Lung (tissue), 12 donors: ENCODE results near the gene PRKACB. TPM values are rescaled to one million over a fixed set of nuclear protein-coding genes. Genes with fewer than 3 reads are reported as not detected.

Experiments
- ATAC-seq: fragments of 200-7000 bp; cut with Tn5 transposase; one replicate; pipeline ENCODE4 v1.9.1; 2020; ENCODE audit warnings: moderate number of reproducible peaks; ENCODE audit not compliant: insufficient read depth, low FRiP score
- DNase-seq, 3 donors: peaks; one replicate each; pipeline ENCODE4 v3.0.0-alpha.2; 2013 to 2017
- H3K27ac ChIP-seq, 2 donors: one replicate each; pipeline ENCODE4 v1.5.1; 2013; ENCODE audit warnings: mild to moderate bottlenecking in 2 of 2, moderate library complexity in 2 of 2, control low read depth in 1 of 2, inconsistent platforms in 1 of 2, low read depth in 1 of 2, low read length in 1 of 2
- H3K27me3 ChIP-seq, 3 donors: one replicate each; pipeline ENCODE4 v1.5.1; 2013; ENCODE audit warnings: low read length in 2 of 3; ENCODE audit not compliant: control insufficient read depth in 3 of 3, insufficient read depth in 3 of 3
- H3K36me3 ChIP-seq, 4 donors: one replicate each; pipeline ENCODE4 v1.5.1; 2013; ENCODE audit warnings: low read length in 4 of 4, mild to moderate bottlenecking in 1 of 4, moderate library complexity in 1 of 4; ENCODE audit not compliant: control insufficient read depth in 4 of 4, insufficient read depth in 4 of 4
- H3K4me1 ChIP-seq, 5 donors: one replicate each; pipeline ENCODE4 v1.5.1; 2013; ENCODE audit warnings: low read length in 5 of 5, mild to moderate bottlenecking in 2 of 5, moderate library complexity in 1 of 5; ENCODE audit not compliant: control insufficient read depth in 5 of 5, insufficient read depth in 5 of 5
- H3K4me3 ChIP-seq: one replicate; pipeline ENCODE4 v1.5.1; 2013; ENCODE audit warnings: mild to moderate bottlenecking, control low read depth, moderate library complexity
- H3K9ac ChIP-seq, 2 donors: one replicate each; pipeline ENCODE4 v1.5.1; 2013; ENCODE audit warnings: low read length in 2 of 2, control low read depth in 1 of 2; ENCODE audit not compliant: insufficient read depth in 1 of 2
- H3K9me3 ChIP-seq, 4 donors: one replicate each; pipeline ENCODE4 v1.5.1; 2013; ENCODE audit warnings: low read length in 3 of 4, mild to moderate bottlenecking in 1 of 4, moderate library complexity in 1 of 4; ENCODE audit not compliant: control insufficient read depth in 4 of 4, insufficient read depth in 3 of 4
- CTCF ChIP-seq: IDR thresholded peaks from 2 replicates; pipeline ENCODE4 v1.5.1; 2012; ENCODE audit warnings: mild to moderate bottlenecking; ENCODE audit errors: control extremely low read depth, extremely low read depth
- WGBS, 2 donors: extraction: QIAGEN DNeasy Blood & Tissue Kit; methylation state at CpG; one replicate each; pipeline ENCODE4 v1.1.7; 2013; 5-methylcytosine and 5-hydroxymethylcytosine counted together
- polyA plus RNA-seq, 2 donors: library from polyadenylated mRNA; stranded (reverse); fragments of 200-250 nt; gene quantifications; one replicate each; pipeline ENCODE4 v1.2.1, GENCODE V29; 2013
- total RNA-seq, 2 donors: library from RNA; depleted of rRNA in 1 of 2; stranded (reverse); fragments of >200 nt in 1 of 2; gene quantifications; one replicate each; pipeline ENCODE4 v1.2.1, GENCODE V29; 2014 to 2021
- donor health status: control.
- donor health status: control.
- donor health status: Bipolar disorder and iron deficiency.
- donor health status: healthy.
- donor health status: DM: yes; HTN: yes; CAD: no.

PRKACB gene
- total and polyA plus RNA-seq, 4 donors, result 4.2 to 43.1 (median 11.4) TPM

- DNase-seq (no peak), ATAC-seq (no peak)
- no peaks in the 10 kb centered on the region for H3K27me3 ChIP-seq
- H3K9me3 ChIP-seq, result no peaks in the 10 kb centered on the region
- 97 to 98% methylated on average over 1 of the region's 1 CpG for WGBS, 2 donors
- H3K4me1 ChIP-seq, result no peaks in the 10 kb centered on the region
- no peak overlapping the region for H3K9ac ChIP-seq
- no peak overlapping the region for H3K4me3 ChIP-seq
- no peak for TF ChIP-seq CTCF
- H3K27ac ChIP-seq, result no peak overlapping the region
- H3K36me3 ChIP-seq, result peaks cover 0 to 28% (median 7%) of the 10 kb centered on the region in 4 donors
These were observed 55.2 kb downstream of the PRKACB start for GRCh38 chr1:84199257-84199656.

- DNase-seq, result no peak
- H3K9ac ChIP-seq, result no peak overlapping the region
- peaks cover 0 to 21% (median 5%) of the 10 kb centered on the region in 4 donors for H3K36me3 ChIP-seq
- H3K27ac ChIP-seq, result no peak overlapping the region
- no peaks in the 10 kb centered on the region for H3K4me1 ChIP-seq
- H3K4me3 ChIP-seq, result no peak overlapping the region
- no peaks in the 10 kb centered on the region for H3K9me3 ChIP-seq
- ATAC-seq, result no peak
- no peaks in the 10 kb centered on the region for H3K27me3 ChIP-seq
- TF ChIP-seq CTCF, result no peak
These were observed 58.1 kb downstream of the PRKACB start for GRCh38 chr1:84202126-84202525.

GRCh38 chr1:84206375-84206774, 62.3 kb downstream of the PRKACB start:
- no peak overlapping the region for H3K27ac ChIP-seq
- 93 to 96% methylated on average over 1 of the region's 1 CpG for WGBS, 2 donors
- H3K4me1 ChIP-seq, result no peaks in the 10 kb centered on the region
- H3K9ac ChIP-seq, result no peak overlapping the region
- H3K4me3 ChIP-seq, result no peak overlapping the region
- H3K27me3 ChIP-seq, result no peaks in the 10 kb centered on the region
- peaks cover 0 to 3% (median 2%) of the 10 kb centered on the region in 4 donors for H3K36me3 ChIP-seq
- no peaks in the 10 kb centered on the region for H3K9me3 ChIP-seq
- TF ChIP-seq CTCF, result no peak
- ATAC-seq (no peak), DNase-seq (no peak)

- Histone ChIP-seq H3K36me3 (peaks cover 0 to 3% (median 2%) of the 10 kb centered on the region in 4 donors), H3K27ac (no peak overlapping the region), H3K4me1 (no peaks in the 10 kb centered on the region), H3K27me3 (no peaks in the 10 kb centered on the region), H3K4me3 (no peak overlapping the region), H3K9ac (no peak overlapping the region), H3K9me3 (no peaks in the 10 kb centered on the region)
- DNase-seq (no peak), ATAC-seq (no peak)
- TF ChIP-seq CTCF, result no peak
These were observed 64.9 kb downstream of the PRKACB start for GRCh38 chr1:84208935-84209334.
